Subcutaneous adipose tissue (tissue), 4 donors: ENCODE measurements around the gene CNOT2. TPM values are rescaled to one million over a fixed set of nuclear protein-coding genes. Genes with fewer than 3 reads are reported as not detected.

ENCODE experiments used
- CTCF ChIP-seq: fragments of 450-650 bp; IDR thresholded peaks from one replicate; pipeline ENCODE4 v1.5.1; 2016; ENCODE audit warnings: low read depth, mild to moderate bottlenecking, control low read depth, antibody characterized with exemption, moderate library complexity
- total RNA-seq, 4 donors: library from RNA; depleted of rRNA; stranded (reverse); fragments of >200 nt; gene quantifications; one replicate each; pipeline ENCODE4 v1.1.0, GENCODE V29; 2016

The CNOT2 gene
- total RNA-seq, 4 donors from 2014 or later = 115 to 211 (median 141) TPM

GRCh38 chr12:70319605-70320004, 76.4 kb downstream of the CNOT2 start:
- TF ChIP-seq CTCF = no peak

- TF ChIP-seq CTCF = no peak
Measured at GRCh38 chr12:70321191-70321590, 78.0 kb downstream of the CNOT2 start.

GRCh38 chr12:70327541-70327940, 84.3 kb downstream of the CNOT2 start:
- no peak for TF ChIP-seq CTCF

GRCh38 chr12:70329728-70330127, 86.5 kb downstream of the CNOT2 start:
- no peak for TF ChIP-seq CTCF

GRCh38 chr12:70330158-70330557, 86.9 kb downstream of the CNOT2 start:
- TF ChIP-seq CTCF = no peak

GRCh38 chr12:70332236-70332635, 89.0 kb downstream of the CNOT2 start:
- no peak for TF ChIP-seq CTCF

GRCh38 chr12:70334742-70335141, 91.5 kb downstream of the CNOT2 start:
- TF ChIP-seq CTCF = no peak
